Keratinocyte (primary cell): Measurements from ENCODE around the gene C14orf93.

Experiments
- EZH2 ChIP-seq: IDR thresholded peaks from one replicate; pipeline ENCODE4 v1.6.1; 2012; ENCODE audit warnings: inconsistent platforms, mild to moderate bottlenecking, low read length, moderate library complexity
- TF ChIP-seq, protein P1 (sequence below), 3 experiments: IDR thresholded peaks in 1 of 3; conservative IDR thresholded peaks in 1 of 3; optimal IDR thresholded peaks in 1 of 3; 2 replicates in 2 of 3; 3 replicates in 1 of 3; pipeline versions ENCODE3 to v1.5.1; 2011; ENCODE audit warnings: low read length in 3 of 3, mild to moderate bottlenecking in 3 of 3, moderate library complexity in 2 of 3, control low read depth in 1 of 3, inconsistent platforms in 1 of 3; ENCODE audit not compliant: insufficient read depth in 2 of 3; ENCODE audit errors: extremely low read depth in 1 of 3

DNA sequence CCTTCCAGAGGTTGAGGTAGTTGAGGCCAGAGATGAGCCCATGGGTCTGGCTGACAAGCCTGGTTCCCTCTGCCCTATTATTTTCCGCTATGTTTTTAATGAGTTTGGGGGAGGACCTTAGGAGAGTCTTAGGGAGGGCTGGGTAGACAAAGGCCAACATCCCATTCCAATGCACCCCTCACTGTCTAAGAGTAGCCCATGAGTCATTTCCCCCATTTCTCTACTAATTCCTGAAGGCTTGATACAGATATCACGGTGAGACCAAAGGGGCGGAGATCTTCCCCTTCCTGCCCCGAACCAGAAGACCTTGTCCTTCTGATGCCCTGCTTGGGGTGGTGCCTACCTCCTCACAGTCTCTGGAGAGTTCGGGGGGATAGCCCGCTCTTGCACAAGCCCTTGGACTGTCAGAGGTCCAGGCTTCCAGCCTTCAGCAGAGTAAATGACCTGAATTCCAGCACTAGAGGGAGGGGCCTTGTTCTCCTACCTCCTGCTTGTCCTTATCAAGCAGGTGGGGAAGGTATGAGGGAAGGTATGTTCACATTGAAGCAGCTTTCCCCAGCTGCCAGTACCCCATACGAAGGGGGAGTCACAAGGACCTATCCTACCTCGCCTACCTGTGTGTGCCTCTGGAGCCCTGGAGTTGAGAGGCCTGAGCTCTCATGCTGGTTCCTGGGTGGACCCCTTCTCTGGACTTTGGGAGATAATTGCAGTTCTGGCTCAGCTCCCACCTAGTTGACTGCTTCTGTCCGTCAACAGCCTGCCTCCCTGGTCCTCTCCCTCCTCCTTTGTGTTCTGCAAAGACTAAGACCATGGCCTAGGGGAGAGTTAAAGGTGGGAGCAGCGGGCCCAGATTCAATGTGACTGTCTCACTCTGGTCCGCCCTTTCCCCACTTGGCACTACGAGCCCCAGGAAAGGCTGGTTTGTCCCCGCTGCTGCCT lies 35.7 kb upstream of the C14orf93 start:
- TF ChIP-seq EZH2 = no peak
- TF ChIP-seq, protein P1, sequence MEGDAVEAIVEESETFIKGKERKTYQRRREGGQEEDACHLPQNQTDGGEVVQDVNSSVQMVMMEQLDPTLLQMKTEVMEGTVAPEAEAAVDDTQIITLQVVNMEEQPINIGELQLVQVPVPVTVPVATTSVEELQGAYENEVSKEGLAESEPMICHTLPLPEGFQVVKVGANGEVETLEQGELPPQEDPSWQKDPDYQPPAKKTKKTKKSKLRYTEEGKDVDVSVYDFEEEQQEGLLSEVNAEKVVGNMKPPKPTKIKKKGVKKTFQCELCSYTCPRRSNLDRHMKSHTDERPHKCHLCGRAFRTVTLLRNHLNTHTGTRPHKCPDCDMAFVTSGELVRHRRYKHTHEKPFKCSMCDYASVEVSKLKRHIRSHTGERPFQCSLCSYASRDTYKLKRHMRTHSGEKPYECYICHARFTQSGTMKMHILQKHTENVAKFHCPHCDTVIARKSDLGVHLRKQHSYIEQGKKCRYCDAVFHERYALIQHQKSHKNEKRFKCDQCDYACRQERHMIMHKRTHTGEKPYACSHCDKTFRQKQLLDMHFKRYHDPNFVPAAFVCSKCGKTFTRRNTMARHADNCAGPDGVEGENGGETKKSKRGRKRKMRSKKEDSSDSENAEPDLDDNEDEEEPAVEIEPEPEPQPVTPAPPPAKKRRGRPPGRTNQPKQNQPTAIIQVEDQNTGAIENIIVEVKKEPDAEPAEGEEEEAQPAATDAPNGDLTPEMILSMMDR (optimal IDR thresholded peaks at IDR 0.05 in 1 of 3, IDR thresholded peaks at IDR 0.05 in 1 of 3, conservative IDR thresholded peaks at IDR 0.05 in 1 of 3; ENCODE audit: extremely low read depth in 1 of 3, insufficient read depth in 2 of 3, low read length in 3 of 3) = no peak
